NCI-H2107 (cell line): Measurements from ENCODE around the gene IFTAP.
"Not testable (repeated sequence)": the region's sequence is repeated elsewhere in the genome, so short reads cannot be mapped to it uniquely, and the experiment has no call there.

Experiments
- DNase-seq: peaks from one replicate; lab custom pipeline; 2025; lab: John Stamatoyannopoulos, UW

IFTAP gene

DNA sequence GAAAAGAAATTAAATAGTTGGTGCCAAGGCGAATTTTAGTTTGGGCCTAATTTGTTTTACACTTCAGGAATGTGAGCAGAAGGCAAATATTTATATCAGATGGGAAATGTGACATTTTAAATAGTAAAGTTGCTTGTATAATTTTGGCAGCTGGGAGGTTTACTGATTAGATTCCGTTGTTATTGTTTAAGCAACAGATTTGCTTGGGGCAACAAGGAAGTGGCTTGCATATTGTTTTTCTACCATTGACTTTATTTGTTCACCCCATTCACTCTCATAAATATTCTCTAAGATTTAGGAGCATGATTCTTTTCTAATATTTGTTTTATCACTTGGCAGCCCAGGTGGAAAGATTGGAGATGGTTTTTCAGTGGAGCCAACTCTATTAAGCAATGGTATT is 44.3 kb downstream of the IFTAP start:
- DNase-seq: no peak

- no peak for DNase-seq
Measured at GRCh38 chr11:36657610-36658267, 63.4 kb downstream of the IFTAP start.

- not testable (repeated sequence) for DNase-seq
Measured at GRCh38 chr11:36661359-36661758, 67.1 kb downstream of the IFTAP start.

DNA sequence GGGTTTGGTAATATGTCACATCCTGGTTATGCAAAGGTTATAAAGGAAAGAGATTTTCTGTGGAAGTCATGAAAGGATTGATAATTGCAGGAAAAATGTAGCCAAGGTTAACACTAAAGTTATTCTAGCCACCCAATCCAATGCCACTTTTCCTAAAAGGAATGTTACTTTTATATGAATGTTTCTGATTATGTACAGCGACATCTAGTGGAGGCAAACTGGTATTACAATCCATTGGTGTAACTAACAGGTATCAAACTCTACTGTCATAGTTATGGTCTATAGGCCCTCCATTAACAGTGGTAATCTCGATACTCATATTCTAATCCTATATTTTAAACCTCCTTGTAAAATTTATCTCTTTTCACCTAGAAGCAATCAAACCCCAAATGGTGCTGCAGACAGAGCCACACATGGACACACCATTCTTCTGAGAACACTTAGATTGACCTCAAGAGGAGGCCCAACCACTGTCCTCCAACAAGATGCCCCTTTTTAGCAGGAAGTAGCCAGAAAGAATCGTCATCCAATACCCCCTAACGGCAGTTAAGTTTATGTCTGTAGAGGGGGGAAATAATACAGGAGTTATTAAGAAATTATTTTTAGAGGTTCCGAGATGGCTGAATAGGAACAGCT is 78.6 kb downstream of the IFTAP start:
- peak; percentile 30 for DNase-seq

DNA sequence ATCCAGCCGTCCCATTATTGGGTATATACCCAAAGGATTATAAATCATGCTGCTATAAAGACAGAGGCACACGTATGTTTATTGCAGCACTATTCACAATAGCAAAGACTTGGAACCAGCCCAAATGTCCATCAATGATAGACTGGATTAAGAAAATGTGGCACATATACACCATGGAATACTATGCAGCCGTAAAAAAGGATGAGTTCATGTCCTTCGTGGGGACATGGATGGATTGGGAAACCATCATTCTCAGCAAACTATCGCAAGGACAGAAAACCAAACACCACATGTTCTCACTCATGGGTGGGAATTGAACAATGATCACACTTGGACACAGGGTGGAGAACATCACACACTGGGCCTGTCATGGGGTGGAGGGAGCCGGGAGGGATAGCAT is 85.2 kb downstream of the IFTAP start:
- DNase-seq: not testable (repeated sequence)

DNA sequence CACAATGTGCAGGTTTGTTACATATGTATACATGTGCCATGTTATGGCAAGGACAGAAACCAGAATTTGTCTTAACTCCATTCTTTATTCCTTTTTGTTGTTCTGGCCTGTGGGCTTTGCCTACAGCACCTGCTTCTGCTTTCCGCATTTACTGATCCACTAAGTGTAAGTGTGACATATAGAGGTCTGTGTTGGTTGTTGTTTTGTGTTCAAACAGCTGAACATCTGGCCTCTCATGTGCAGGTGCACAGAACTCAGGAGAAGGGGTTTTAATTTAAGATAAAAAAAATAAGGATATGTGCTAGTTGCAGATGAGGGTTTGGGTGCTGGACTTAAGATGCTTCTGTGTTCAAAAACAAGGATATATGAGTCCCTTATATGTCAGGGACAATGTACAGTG is 89.5 kb downstream of the IFTAP start:
- no peak for DNase-seq

GRCh38 chr11:36684840-36685801 is 90.8 kb downstream of the IFTAP start:
- no peak for DNase-seq

GRCh38 chr11:36688132-36688531 is 93.8 kb downstream of the IFTAP start:
- DNase-seq: no peak

- no peak for DNase-seq
Measured at GRCh38 chr11:36688571-36689291, 94.4 kb downstream of the IFTAP start.

GRCh38 chr11:36689442-36689841 is 95.1 kb downstream of the IFTAP start:
- no peak for DNase-seq

DNA sequence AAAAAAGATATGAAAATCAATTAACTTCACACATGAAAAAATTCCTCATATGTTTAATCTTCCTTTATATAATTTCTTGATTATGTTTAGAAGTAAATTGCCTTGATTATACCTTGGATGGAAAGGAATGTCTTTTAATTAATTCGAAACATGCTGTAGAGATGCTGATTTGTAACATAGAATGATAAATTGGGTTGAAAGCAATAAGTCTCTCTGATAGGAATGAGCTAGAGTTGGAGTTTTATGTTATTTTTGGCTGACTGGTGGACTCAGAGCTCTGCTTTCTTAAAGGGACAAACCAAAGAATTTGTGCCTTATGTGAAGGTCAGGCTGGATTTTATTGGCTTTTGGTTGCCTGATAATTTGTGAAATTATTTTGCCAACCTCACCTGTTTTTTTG is 98.4 kb downstream of the IFTAP start:
- DNase-seq: no peak

GRCh38 chr11:36693139-36693843 is 99.0 kb downstream of the IFTAP start:
- no peak for DNase-seq

- DNase-seq: no peak
Measured at GRCh38 chr11:36695111-36695510, 100.8 kb downstream of the IFTAP start.

DNA sequence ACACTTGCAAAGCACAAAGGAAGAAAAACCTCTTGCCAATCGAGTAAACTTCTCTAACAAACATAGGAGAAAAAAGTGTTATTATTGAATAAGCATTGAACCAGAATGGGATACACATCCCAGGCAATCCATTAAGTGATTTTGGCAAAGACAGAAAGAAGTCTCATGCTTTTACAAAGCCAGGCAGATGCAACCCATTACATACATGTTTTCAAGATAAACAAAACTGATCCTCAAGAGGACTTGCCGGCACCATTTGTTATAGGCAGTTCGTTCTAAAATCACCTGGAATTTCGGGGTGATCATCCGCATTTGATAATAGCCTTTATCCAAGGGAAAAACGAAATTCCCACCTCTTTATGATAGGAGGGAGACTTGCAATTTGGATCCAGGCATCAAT is 101.3 kb downstream of the IFTAP start:
- no peak for DNase-seq

DNA sequence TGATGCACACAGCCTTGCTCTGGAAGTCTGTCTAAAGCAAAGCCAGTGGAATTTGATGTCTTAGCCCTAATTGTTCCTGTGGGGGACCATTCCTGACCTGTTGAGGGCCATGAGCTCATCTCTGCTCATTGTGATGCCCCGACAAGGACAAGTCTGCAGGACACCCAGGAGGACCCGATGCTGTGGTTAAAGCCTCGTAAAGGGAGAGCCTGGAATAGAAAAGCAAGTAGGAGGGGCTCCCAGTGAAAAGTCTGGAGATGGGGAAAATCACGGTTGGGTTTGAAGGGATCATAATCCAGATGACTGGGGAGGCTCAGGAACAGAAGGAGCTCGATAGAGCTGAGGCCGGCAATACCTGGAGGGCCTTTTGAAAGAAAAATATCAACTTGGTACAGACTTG is 102.2 kb downstream of the IFTAP start:
- DNase-seq: no peak

GRCh38 chr11:36699271-36699670 is 105.0 kb downstream of the IFTAP start:
- DNase-seq: no peak

GRCh38 chr11:36700246-36700645 is 105.9 kb downstream of the IFTAP start:
- DNase-seq: no peak

- peak; percentile 44 for DNase-seq
Measured at GRCh38 chr11:36702330-36703054, 108.2 kb downstream of the IFTAP start.

DNA sequence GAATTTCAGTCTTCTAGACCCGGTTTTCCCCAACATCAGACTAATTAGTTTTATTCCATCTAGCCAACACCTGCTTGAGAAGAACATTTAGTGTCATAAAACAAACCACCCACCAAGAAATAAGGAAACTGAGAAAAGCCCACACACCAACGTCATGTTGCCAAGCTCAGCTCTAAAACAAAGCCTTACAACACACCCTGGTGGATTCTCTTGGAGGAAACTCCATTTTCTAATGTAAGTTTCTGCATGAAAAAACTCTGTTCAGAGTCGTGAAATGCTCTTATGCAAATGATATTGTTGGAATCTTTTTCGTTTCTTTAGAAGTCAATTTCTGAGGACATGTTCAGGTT is 108.7 kb downstream of the IFTAP start:
- DNase-seq: no peak
